Calu3 (cell line): Measurements from ENCODE around the gene CHD1. TPM values are rescaled to one million over a fixed set of nuclear protein-coding genes. Genes with fewer than 3 reads are reported as not detected.

Source experiments
- BruUV-seq: library from RNA; stranded (reverse); fragments of 400-500 nt; replicated peaks from 2 replicates; lab custom pipeline; 2021; lab: Mats Ljungman, UMichigan
- CTCF ChIA-PET: fragments of 300-600 bp; sonication (Branson Sonifier 250); formaldehyde crosslinking; loops from one replicate; lab custom pipeline; 2022; ENCODE audit warnings: antibody characterized with exemption; lab: Charles Lee
- DNase-seq: peaks from one replicate; pipeline ENCODE4 v3.0.0; 2022
- H3K27ac Mint-ChIP-seq: one replicate; pipeline ENCODE4 v1.8.0; 2022; ENCODE audit warnings: mixed read lengths; ENCODE audit not compliant: unreplicated experiment
- H3K27me3 Mint-ChIP-seq: one replicate; pipeline ENCODE4 v1.8.0; 2022; ENCODE audit warnings: mixed read lengths; ENCODE audit not compliant: unreplicated experiment
- H3K36me3 Mint-ChIP-seq: one replicate; pipeline ENCODE4 v1.8.0; 2022; ENCODE audit warnings: mild to moderate bottlenecking, moderate library complexity, mixed read lengths; ENCODE audit not compliant: insufficient read depth, unreplicated experiment
- H3K4me1 Mint-ChIP-seq: one replicate; pipeline ENCODE4 v1.8.0; 2022; ENCODE audit warnings: mild to moderate bottlenecking, low read depth, mixed read lengths; ENCODE audit not compliant: unreplicated experiment
- H3K4me3 Mint-ChIP-seq: one replicate; pipeline ENCODE4 v1.8.0; 2022; ENCODE audit warnings: mild to moderate bottlenecking, low read depth, moderate library complexity, mixed read lengths; ENCODE audit not compliant: unreplicated experiment
- H3K9me3 Mint-ChIP-seq: one replicate; pipeline ENCODE4 v1.8.0; 2022; ENCODE audit warnings: low read depth, mixed read lengths; ENCODE audit not compliant: unreplicated experiment
- CTCF ChIP-seq: fragments of 200-600 bp; IDR thresholded peaks from one replicate; pipeline ENCODE4 v1.8.0; 2022; ENCODE audit warnings: antibody characterized with exemption; ENCODE audit not compliant: unreplicated experiment
- intact Hi-C: fragments of 100-400 bp; cut with micrococcal nuclease; formaldehyde crosslinking; loops from one replicate; pipeline ENCODE4 v1.10.0; 2022; ENCODE audit not compliant: unreplicated experiment
- total RNA-seq: library from RNA; stranded (reverse); gene quantifications from 2 replicates; pipeline ENCODE4 v1.2.3, GENCODE V29; 2022

CHD1 gene
- total RNA-seq, 1 experiment from 2014 or later, result 79.7 TPM

GRCh38 chr5:98810206-98810605, 118.6 kb downstream of the CHD1 start:
- Mint-ChIP-seq H3K27me3 (no peaks in the 10 kb centered on the region), H3K27ac (no peak overlapping the region), H3K36me3 (no peaks in the 10 kb centered on the region), H3K4me1 (no peaks in the 10 kb centered on the region), H3K4me3 (no peak overlapping the region), H3K9me3 (peaks cover 8% of the 10 kb centered on the region)
- no peak for TF ChIP-seq CTCF
- intact Hi-C loops, result loop anchor here (10.0 kb wide), 1 partner anchor 165 kb away; no protein-coding TSS in a partner anchor
- no peak for DNase-seq
- CTCF ChIA-PET, result no interaction called here
- no TSS peak for BruUV-seq

- no peak for DNase-seq
- BruUV-seq, result no TSS peak
- H3K9me3 Mint-ChIP-seq, result peaks cover 8% of the 10 kb centered on the region
- intact Hi-C loops, result no loop called here
- H3K4me1 Mint-ChIP-seq, result no peaks in the 10 kb centered on the region
- no peaks in the 10 kb centered on the region for H3K36me3 Mint-ChIP-seq
- H3K27me3 Mint-ChIP-seq, result no peaks in the 10 kb centered on the region
- no peak overlapping the region for H3K4me3 Mint-ChIP-seq
- no peak overlapping the region for H3K27ac Mint-ChIP-seq
- TF ChIP-seq CTCF, result no peak
- CTCF ChIA-PET, result interaction anchor here (0.8 kb wide), 1 partner anchor 12 kb away, joined by 3 read pairs; no protein-coding TSS in a partner anchor
These were observed 121.0 kb downstream of the CHD1 start for GRCh38 chr5:98807806-98808205.

GRCh38 chr5:98805070-98805469, 123.7 kb downstream of the CHD1 start:
- intact Hi-C loops, result no loop called here
- no peak overlapping the region for H3K4me3 Mint-ChIP-seq
- H3K9me3 Mint-ChIP-seq, result peaks cover 8% of the 10 kb centered on the region
- H3K27ac Mint-ChIP-seq, result no peak overlapping the region
- DNase-seq, result no peak
- TF ChIP-seq CTCF, result no peak
- CTCF ChIA-PET, result no interaction called here
- no TSS peak for BruUV-seq
- no peaks in the 10 kb centered on the region for H3K27me3 Mint-ChIP-seq
- H3K4me1 Mint-ChIP-seq, result no peaks in the 10 kb centered on the region
- no peaks in the 10 kb centered on the region for H3K36me3 Mint-ChIP-seq

- DNase-seq, result no peak
- no peaks in the 10 kb centered on the region for H3K4me1 Mint-ChIP-seq
- no TSS peak for BruUV-seq
- intact Hi-C loops, result no loop called here
- peaks cover 8% of the 10 kb centered on the region for H3K9me3 Mint-ChIP-seq
- H3K4me3 Mint-ChIP-seq, result no peak overlapping the region
- no peak overlapping the region for H3K27ac Mint-ChIP-seq
- no peak for TF ChIP-seq CTCF
- no peaks in the 10 kb centered on the region for H3K27me3 Mint-ChIP-seq
- CTCF ChIA-PET, result no interaction called here
- H3K36me3 Mint-ChIP-seq, result no peaks in the 10 kb centered on the region
These were observed 124.7 kb downstream of the CHD1 start for GRCh38 chr5:98804066-98804465.

Other genes with a start within 250 kb of the CHD1 start
- gene RGMB, start 155.3 kb downstream of the CHD1 start, total RNA-seq, result 34.5 and 35.8 TPM in 2 replicates